ENCODE data around the gene PLPPR1. TPM values are rescaled to one million over a fixed set of nuclear protein-coding genes. Genes with fewer than 3 reads are reported as not detected.
"Not testable (repeated sequence)": the region's sequence is repeated elsewhere in the genome, so short reads cannot be mapped to it uniquely, and the experiment has no call there.

The PLPPR1 gene
- total RNA-seq, 2 donors from 2014 or later, result not detected

DNA sequence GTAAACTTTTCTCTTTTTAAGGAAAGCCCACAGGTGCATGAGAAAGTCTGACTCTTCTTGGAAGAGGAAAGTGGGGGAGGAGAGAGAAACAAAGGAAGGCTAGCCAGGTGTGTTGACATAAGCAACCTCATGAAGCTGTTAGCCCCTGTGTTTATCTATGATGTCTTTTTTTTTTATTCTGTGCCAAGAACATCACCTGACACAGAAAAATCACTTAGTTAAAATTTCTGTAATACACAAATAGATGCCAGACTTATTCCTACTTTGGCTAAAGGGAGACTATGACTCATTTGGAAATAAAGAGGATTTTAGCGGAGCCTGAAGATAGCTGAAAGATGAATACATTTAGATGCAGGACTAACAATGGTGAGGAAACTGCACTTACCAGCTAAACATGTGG, 298.0 kb downstream of the PLPPR1 start:
- Mint-ChIP-seq H3K27ac (no peak overlapping the region), H3K9me3 (peaks cover 3 to 8% of the 10 kb centered on the region in 2 donors), H3K36me3 (peaks cover 0 to 9% of the 10 kb centered on the region in 2 donors)
- DNase-seq (ENCODE audit: low spot score in 2 of 2), result no peak
- no peak for ATAC-seq

DNA sequence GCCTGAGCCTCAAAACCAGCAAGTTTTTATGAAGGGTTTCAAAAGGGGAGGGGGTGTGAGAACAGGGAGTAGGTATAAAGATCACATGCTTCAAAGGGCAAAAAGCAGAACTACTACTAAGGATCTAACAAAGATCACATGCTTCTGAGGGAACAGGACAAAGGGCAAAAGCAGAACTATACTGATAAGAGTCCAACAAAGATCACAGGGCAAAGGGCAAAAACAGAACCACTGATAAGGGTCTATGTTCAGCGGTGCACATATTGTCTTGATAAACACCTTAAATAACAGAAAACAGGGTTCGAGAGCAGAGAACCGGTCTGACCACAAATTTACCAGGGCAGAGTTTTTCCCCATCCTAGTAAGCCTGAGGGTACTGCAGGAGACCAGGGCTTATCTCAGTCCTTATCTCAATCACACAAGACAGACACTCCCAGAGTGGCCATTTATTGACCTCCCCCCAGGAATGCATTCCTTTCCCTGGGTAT, 298.9 kb downstream of the PLPPR1 start:
- not testable (repeated sequence) for H3K27ac Mint-ChIP-seq; ATAC-seq; H3K9me3 Mint-ChIP-seq; H3K36me3 Mint-ChIP-seq; DNase-seq (ENCODE audit: low spot score in 2 of 2)

DNA sequence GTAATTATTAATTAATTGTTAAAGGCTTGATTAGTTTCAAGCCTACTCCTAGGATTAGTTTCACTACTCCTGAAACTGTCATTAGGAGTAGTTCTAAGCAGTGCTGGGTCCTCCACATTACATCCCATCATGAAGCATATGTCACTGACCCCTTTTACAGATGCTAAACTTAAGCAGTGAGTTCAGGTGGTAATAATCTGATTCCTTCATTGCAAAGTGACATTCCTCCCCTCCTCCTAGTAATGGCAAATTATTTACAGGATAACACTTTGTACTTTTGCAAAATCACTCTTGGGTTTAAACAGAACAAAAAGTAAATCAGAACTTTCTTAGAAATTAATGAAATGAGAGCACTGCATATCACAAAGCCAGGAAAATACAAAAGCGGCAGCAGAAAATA, 303.8 kb downstream of the PLPPR1 start:
- H3K36me3 Mint-ChIP-seq, result peaks cover 0 to 1% of the 10 kb centered on the region in 2 donors
- peaks cover under 1 to 5% of the 10 kb centered on the region in 2 donors for H3K9me3 Mint-ChIP-seq
- ATAC-seq (no peak), DNase-seq (ENCODE audit: low spot score in 2 of 2) (no peak)
- no peak overlapping the region for H3K27ac Mint-ChIP-seq

DNA sequence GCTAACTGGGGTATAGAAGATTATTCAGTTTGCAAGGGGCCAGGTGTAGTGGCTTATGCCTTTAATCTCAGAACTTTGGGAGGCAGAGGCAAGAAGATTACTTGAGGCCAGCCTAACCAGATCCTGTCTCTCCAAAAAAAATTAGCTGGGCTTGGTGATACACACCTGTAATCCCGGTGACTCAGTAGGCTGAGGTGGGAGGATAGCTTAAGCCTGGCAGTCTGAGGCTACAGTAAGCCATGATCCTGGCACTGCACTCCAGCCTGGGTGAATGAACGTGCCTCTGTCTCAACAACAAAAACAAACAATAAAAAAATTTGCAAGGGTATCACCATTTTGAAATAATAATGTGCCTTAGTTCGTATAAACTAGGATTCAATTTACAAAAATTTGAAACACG, 305.0 kb downstream of the PLPPR1 start:
- Mint-ChIP-seq H3K36me3 (no peaks in the 10 kb centered on the region), H3K9me3 (no peaks in the 10 kb centered on the region), H3K27ac (no peak overlapping the region)
- ATAC-seq, result no peak
- no peak for DNase-seq (ENCODE audit: low spot score in 2 of 2)

DNA sequence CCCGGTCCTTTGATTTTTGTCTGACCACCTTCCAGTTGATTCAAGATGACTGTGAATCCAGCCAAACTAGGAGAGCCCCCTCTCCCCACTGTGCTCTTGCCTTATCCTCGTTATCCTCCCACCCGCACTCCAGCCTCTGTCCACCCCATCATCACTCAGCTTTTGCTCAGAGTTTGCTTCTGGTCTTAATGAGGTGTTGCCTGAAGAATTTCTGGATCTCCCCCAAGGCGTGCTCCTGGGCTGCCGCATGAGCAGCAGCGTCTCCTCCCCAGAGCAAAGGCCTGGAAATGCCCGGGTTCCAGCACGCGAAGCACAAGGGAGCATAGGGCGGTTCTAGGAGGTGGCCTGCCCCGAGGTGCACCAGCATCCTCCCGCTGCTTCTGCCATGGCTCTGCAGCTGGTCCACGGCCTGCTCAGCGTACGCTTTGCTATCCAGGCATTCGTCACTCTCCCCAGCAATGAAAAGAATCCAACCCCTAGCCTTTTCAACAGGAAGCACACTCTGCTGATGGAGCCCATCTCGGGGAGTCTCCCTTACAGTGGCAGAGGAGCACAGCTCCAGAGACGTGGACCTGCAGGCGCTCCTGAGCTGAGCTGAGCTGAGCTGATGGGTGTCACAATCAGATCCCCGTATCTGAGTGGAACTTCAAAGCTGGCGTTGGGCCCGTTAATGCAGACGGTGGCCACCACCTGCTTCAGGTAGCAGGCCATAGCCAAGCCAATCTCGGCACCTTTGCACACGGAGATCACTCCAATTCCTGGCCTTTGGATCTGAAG, 305.6 kb downstream of the PLPPR1 start:
- no peak for DNase-seq (ENCODE audit: low spot score in 2 of 2)
- H3K27ac Mint-ChIP-seq, result no peak overlapping the region
- no peaks in the 10 kb centered on the region for H3K9me3 Mint-ChIP-seq
- no peak for ATAC-seq
- no peaks in the 10 kb centered on the region for H3K36me3 Mint-ChIP-seq

- Mint-ChIP-seq H3K36me3 (no peaks in the 10 kb centered on the region), H3K9me3 (no peaks in the 10 kb centered on the region), H3K27ac (no peak overlapping the region)
- ATAC-seq (no peak), DNase-seq (ENCODE audit: low spot score in 2 of 2) (no peak)
Observed at GRCh38 chr9:101336091-101336490, 307.6 kb downstream of the PLPPR1 start.

- H3K27ac Mint-ChIP-seq, result no peak overlapping the region
- H3K9me3 Mint-ChIP-seq, result no peaks in the 10 kb centered on the region
- DNase-seq (ENCODE audit: low spot score in 2 of 2) (no peak), ATAC-seq (no peak)
- H3K36me3 Mint-ChIP-seq, result no peaks in the 10 kb centered on the region
Observed at GRCh38 chr9:101337237-101337636, 308.7 kb downstream of the PLPPR1 start.

DNA sequence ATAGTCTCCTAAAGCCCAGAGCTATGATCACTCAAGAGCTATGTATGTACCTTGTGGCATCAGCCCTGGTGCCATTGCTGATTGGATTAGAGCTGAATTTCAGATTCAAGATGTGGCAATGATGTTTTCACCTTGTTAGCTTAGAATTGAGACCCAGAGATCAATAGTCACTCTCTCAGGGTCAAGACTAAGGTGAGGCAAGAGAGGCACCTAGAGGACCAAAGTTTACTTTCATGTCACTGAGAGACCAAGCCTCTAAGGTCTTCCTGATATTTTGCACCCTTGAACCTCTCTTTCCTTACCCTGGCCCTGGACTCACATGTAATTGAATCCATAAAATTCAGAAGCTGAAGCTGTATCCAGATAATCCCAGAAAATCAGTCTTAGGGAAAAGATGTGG, 313.4 kb downstream of the PLPPR1 start:
- DNase-seq (ENCODE audit: low spot score in 2 of 2), result no peak
- Mint-ChIP-seq H3K9me3 (no peaks in the 10 kb centered on the region), H3K27ac (no peak overlapping the region), H3K36me3 (no peaks in the 10 kb centered on the region)
- no peak for ATAC-seq

DNA sequence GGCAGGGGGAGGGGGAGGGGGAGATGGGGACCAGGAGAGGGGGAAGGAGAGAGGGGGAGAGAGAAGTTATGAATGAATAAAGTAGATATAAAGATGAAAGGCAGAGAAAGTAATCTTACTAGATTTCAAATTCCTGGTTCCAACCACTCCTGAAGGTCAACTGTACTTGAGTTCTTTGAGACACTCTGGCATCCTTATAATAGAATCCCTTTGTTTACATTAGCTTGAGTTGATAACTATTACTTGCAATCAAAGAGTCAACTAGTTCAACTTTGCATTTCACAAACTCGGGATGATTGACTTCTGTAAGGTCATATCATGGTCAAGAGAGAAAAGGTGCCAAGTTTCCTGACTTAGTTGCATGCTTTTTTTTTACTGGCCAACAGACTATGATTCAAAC, 314.1 kb downstream of the PLPPR1 start:
- DNase-seq (ENCODE audit: low spot score in 2 of 2) (no peak), ATAC-seq (no peak)
- Mint-ChIP-seq H3K9me3 (no peaks in the 10 kb centered on the region), H3K36me3 (no peaks in the 10 kb centered on the region), H3K27ac (no peak overlapping the region)

DNA sequence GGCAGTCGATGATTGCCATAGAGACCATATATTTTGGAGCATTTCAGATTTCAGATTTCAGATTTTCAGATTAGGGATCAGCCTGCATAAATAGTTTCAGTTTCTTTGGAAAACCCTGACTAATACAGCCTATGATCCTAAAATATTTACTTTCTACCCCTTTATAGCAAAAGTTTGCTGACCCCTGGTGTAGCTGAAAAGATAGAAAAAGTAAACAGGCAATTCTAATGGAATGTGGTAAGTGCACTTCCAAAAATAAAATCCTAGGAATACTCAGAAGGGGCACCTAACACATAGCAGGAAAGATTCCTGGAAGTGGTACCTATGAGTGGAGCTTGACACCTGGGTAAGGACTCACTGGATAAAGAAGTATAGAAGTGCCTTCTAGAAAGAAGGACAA, 321.8 kb downstream of the PLPPR1 start:
- no peak for DNase-seq (ENCODE audit: low spot score in 2 of 2)
- Mint-ChIP-seq H3K9me3 (no peaks in the 10 kb centered on the region), H3K36me3 (no peaks in the 10 kb centered on the region), H3K27ac (no peak overlapping the region)
- ATAC-seq, result no peak

DNA sequence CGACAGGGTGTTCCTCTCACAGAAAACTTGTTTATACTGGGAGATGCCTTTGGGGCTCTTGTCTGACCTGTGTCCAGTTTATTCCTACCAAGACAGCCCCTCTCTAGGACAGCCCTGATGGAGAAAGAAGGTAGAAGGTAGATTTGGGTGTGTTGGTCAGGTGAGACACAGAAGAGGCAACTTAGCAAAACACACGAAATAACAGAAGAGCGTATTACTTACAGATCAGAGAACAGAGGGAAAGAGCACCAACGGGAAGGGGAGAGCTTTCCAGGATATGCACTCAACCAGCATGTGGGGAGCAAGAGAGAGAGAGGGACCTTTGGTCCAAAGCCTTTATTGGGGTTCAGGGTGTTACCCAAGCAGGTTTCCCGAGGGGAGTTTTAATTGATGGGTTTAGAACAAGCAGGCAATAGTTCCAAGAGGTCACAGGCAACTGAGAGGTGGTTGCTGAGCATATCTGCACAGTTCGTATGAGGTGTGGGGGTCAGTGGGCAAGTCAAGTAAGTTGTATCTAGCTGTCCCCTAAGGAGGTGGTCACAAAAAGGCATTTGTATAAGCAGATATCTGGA, 324.5 kb downstream of the PLPPR1 start:
- Mint-ChIP-seq H3K27ac (no peak overlapping the region), H3K36me3 (no peaks in the 10 kb centered on the region), H3K9me3 (no peaks in the 10 kb centered on the region)
- ATAC-seq, result no peak
- no peak for DNase-seq (ENCODE audit: low spot score in 2 of 2)

GRCh38 chr9:101353683-101354082, 325.2 kb downstream of the PLPPR1 start:
- ATAC-seq (no peak), DNase-seq (ENCODE audit: low spot score in 2 of 2) (no peak)
- no peaks in the 10 kb centered on the region for H3K9me3 Mint-ChIP-seq
- no peaks in the 10 kb centered on the region for H3K36me3 Mint-ChIP-seq
- no peak overlapping the region for H3K27ac Mint-ChIP-seq

DNA sequence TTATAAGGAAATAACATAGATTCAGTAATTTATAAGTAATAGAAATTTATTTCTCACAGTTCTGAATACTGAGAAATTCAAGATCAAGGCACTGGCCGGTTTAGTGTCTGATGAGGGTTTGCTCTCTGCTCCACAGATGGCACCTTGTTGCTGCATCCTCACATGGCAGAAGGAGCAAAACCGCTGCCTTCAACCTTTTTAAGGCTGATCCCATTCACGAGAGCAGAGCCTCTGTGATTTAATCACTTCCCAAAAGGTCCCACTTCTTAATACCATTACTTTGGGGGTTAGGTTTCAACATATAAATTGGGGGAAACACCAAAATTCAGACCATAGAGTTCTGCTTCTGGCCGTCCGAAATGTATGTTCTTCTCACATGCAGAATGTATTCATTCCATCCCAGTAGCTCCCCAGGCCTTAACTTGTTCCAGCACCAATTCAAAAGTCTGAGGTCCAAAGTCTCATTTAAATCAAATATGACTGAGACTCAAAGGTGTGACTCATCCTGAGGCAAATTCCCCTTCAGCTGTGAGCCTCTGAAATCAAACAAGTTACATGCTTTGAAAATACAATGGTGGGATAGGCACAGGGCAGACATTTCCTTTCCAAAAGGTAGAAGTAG, 325.7 kb downstream of the PLPPR1 start:
- ATAC-seq (no peak), DNase-seq (ENCODE audit: low spot score in 2 of 2) (no peak)
- H3K9me3 Mint-ChIP-seq, result no peaks in the 10 kb centered on the region
- no peaks in the 10 kb centered on the region for H3K36me3 Mint-ChIP-seq
- H3K27ac Mint-ChIP-seq, result no peak overlapping the region

DNA sequence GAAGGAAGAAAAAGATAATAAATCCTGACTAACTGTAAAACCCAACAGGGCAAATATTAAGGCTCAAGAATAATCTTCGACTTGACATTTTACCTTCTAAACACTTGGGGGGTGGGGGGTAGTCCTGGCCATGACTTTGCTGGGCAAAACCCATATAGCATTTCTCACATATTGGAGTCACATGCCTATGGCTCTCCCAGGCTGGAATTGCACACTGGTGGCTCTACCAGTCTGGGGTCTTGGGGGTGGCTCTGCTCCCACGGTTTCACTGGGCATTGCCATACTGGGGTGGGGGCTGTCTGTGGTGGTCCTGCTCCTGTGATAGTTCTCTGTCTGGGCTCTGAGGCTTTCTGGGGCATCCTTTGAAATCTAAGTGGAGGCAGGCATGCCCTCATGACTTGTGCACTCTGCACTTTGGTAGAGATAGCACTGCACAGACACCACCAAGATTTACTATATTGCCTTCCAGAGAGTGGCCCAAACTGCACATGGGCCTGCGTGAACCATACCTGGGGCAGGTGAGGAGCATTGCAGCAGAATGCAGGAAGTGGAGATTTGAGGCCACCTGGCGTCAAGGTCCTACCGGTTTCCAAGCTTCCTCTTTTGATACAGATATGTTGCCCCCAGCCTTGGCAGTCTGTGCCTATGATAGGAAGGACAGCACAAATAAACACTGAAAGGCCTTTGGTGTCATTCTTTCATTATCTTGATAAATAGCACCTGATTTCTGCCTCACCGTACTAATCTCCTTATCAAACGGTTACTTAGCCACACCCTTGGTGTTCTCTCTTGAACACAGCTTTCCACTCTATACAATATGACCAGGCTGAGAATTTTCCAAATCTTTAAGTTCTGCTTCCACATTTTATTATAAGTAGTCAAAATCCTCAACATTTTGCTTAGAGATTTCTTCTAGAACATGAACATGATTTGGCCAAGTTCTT, 326.5 kb downstream of the PLPPR1 start:
- DNase-seq (ENCODE audit: low spot score in 2 of 2), result no peak
- ATAC-seq, result no peak
- no peaks in the 10 kb centered on the region for H3K9me3 Mint-ChIP-seq
- no peaks in the 10 kb centered on the region for H3K36me3 Mint-ChIP-seq
- no peak overlapping the region for H3K27ac Mint-ChIP-seq

DNA sequence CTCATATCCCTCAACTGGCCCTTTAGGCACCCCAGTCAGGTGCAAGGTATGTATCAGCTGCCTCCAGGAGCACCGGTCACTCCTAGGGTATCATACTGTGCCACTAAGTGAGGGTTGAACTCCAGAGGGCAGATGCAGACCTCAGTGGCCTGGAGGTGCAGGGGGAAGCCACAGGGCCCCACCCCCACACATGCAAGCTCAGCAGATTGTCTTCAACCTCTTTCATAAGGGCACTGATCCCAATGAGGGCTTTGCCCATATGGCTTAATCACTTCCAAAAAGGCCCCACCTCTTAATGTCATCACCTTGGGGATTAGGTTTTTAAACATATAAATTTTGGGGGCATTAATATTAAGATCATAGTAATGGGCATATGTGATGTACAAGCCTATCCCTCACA, 328.1 kb downstream of the PLPPR1 start:
- no peak overlapping the region for H3K27ac Mint-ChIP-seq

GRCh38 chr9:101359679-101360078, 331.2 kb downstream of the PLPPR1 start:
- H3K27ac Mint-ChIP-seq, result no peak overlapping the region
- H3K9me3 Mint-ChIP-seq, result no peaks in the 10 kb centered on the region
- DNase-seq (ENCODE audit: low spot score in 2 of 2) (no peak), ATAC-seq (no peak)
- H3K36me3 Mint-ChIP-seq, result no peaks in the 10 kb centered on the region

More for the DNA sequence above, 328.1 kb downstream of the PLPPR1 start:
- DNase-seq (ENCODE audit: low spot score in 2 of 2) (no peak), ATAC-seq (no peak)
- no peaks in the 10 kb centered on the region for H3K36me3 Mint-ChIP-seq
- no peaks in the 10 kb centered on the region for H3K9me3 Mint-ChIP-seq

GRCh38 chr9:101360647-101361046, 332.1 kb downstream of the PLPPR1 start:
- DNase-seq (ENCODE audit: low spot score in 2 of 2) (no peak), ATAC-seq (no peak)
- Mint-ChIP-seq H3K36me3 (no peaks in the 10 kb centered on the region), H3K9me3 (no peaks in the 10 kb centered on the region), H3K27ac (no peak overlapping the region)

Measured in activated naive CD4-positive, alpha-beta T cell treated with anti-CD3 and anti-CD28 coated beads, Interleukin-2, amount 50 U/mL, for 72 hours (primary cell).